ENCODE results near the gene PDE4D.

PDE4D gene

GRCh38 chr5:59246145-59246869 lies 647.2 kb downstream of the PDE4D start:
- TF ChIP-seq POLR2AphosphoS5 (IDR thresholded peaks at IDR 0.05; ENCODE audit: low read depth, low read length) (no peak), TAF1 (IDR thresholded peaks at IDR 0.05; ENCODE audit: borderline replicate concordance, insufficient read depth, low read length) (no peak), FOXP2 (optimal IDR thresholded peaks at IDR 0.05; ENCODE audit: borderline replicate concordance, extremely low read depth, extremely low read length, insufficient read depth) (no peak), SIN3A (IDR thresholded peaks at IDR 0.05; ENCODE audit: borderline replicate concordance, insufficient read depth, low read length) (no peak), REST (IDR thresholded peaks at IDR 0.05; ENCODE audit: insufficient read depth in 1 of 2, low read depth in 2 of 2, low read length in 2 of 2) (no peak)

GRCh38 chr5:59245198-59245597 lies 648.3 kb downstream of the PDE4D start:
- TF ChIP-seq FOXP2 (optimal IDR thresholded peaks at IDR 0.05; ENCODE audit: borderline replicate concordance, extremely low read depth, extremely low read length, insufficient read depth) (no peak), POLR2AphosphoS5 (IDR thresholded peaks at IDR 0.05; ENCODE audit: low read depth, low read length) (no peak), TAF1 (IDR thresholded peaks at IDR 0.05; ENCODE audit: borderline replicate concordance, insufficient read depth, low read length) (no peak), SIN3A (IDR thresholded peaks at IDR 0.05; ENCODE audit: borderline replicate concordance, insufficient read depth, low read length) (no peak), REST (IDR thresholded peaks at IDR 0.05; ENCODE audit: insufficient read depth in 1 of 2, low read depth in 2 of 2, low read length in 2 of 2) (no peak)

- TF ChIP-seq REST (IDR thresholded peaks at IDR 0.05; ENCODE audit: insufficient read depth in 1 of 2, low read depth in 2 of 2, low read length in 2 of 2): no peak
- TF ChIP-seq FOXP2 (optimal IDR thresholded peaks at IDR 0.05; ENCODE audit: borderline replicate concordance, extremely low read depth, extremely low read length, insufficient read depth): no peak
- TF ChIP-seq TAF1 (IDR thresholded peaks at IDR 0.05; ENCODE audit: borderline replicate concordance, insufficient read depth, low read length): no peak
- no peak for TF ChIP-seq SIN3A (IDR thresholded peaks at IDR 0.05; ENCODE audit: borderline replicate concordance, insufficient read depth, low read length)
- no peak for TF ChIP-seq POLR2AphosphoS5 (IDR thresholded peaks at IDR 0.05; ENCODE audit: low read depth, low read length)
These were observed 652.0 kb downstream of the PDE4D start for GRCh38 chr5:59241552-59241951.

GRCh38 chr5:59241119-59241518 lies 652.4 kb downstream of the PDE4D start:
- TF ChIP-seq SIN3A (IDR thresholded peaks at IDR 0.05; ENCODE audit: borderline replicate concordance, insufficient read depth, low read length): no peak
- no peak for TF ChIP-seq FOXP2 (optimal IDR thresholded peaks at IDR 0.05; ENCODE audit: borderline replicate concordance, extremely low read depth, extremely low read length, insufficient read depth)
- no peak for TF ChIP-seq POLR2AphosphoS5 (IDR thresholded peaks at IDR 0.05; ENCODE audit: low read depth, low read length)
- no peak for TF ChIP-seq TAF1 (IDR thresholded peaks at IDR 0.05; ENCODE audit: borderline replicate concordance, insufficient read depth, low read length)
- TF ChIP-seq REST (IDR thresholded peaks at IDR 0.05; ENCODE audit: insufficient read depth in 1 of 2, low read depth in 2 of 2, low read length in 2 of 2): no peak
